ENCODE results near the gene TUBA4A. TPM values are rescaled to one million over a fixed set of nuclear protein-coding genes. Genes with fewer than 3 reads are reported as not detected.

The TUBA4A gene
- total and polyA plus RNA-seq, 2 of the 4 experiments (the other 2 are of a cell fraction): 21.9 to 35.6 TPM

DNA sequence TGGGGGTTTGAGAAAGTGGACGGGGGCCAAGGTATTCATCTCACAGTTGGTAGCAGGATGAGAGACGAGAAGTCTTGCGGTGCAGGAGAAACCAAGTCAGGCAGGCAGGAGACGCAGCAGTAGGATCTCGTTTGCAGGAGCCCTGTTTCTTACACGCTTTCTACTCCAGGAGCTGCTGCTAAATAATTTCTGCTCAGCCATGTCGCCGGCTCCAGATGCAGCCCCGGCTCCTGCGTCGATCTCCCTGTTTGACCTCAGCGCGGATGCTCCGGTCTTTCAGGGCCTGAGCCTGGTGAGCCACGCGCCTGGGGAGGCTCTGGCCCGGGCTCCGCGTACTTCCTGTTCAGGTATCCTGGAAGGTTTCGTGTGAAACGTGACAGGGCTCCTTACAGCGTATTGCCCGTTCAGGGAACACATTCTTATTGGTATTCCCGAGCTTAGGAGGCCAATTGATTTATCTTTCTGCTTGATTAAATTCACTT, 23.6 kb downstream of the TUBA4A start:
- H4K20me1 ChIP-seq (ENCODE audit: insufficient read depth, low read length): no peaks in the 10 kb centered on the region
- peak overlapping the region; percentile 51; the same call in 1 of the 2 replicates for H4K5ac ChIP-seq (ENCODE audit: low read depth, low read length)
- BruUV-seq (replicated peaks): no TSS peak

More for the DNA sequence above, 23.6 kb downstream of the TUBA4A start:
- POLR2A ChIA-PET (ENCODE audit: unreplicated experiment): no interaction called here
- peak overlapping the region; percentile 99 for H2AFZ ChIP-seq (replicated peaks; ENCODE audit: low read length, poor library complexity)
- peak overlapping the region; percentile 84 for H4K91ac ChIP-seq (ENCODE audit: insufficient read depth, low read depth, low read length)
- H3K4me1 ChIP-seq (ENCODE audit: control insufficient read depth, insufficient read depth, low read length): peaks cover 5% of the 10 kb centered on the region
- peak overlapping the region; percentile 40 for H3K27ac ChIP-seq (ENCODE audit: insufficient read depth, low read length)
- H4K8ac ChIP-seq (ENCODE audit: low read depth in 2 of 2, low read length in 2 of 2): peak overlapping the region; percentile 38 to 86
- peak overlapping the region; percentile 49 for H2BK5ac ChIP-seq (ENCODE audit: low read depth, low read length, poor library complexity, severe bottlenecking)
- CTCF ChIA-PET: interaction anchor here (0.6 to 1.3 kb wide), 2 partner anchors 61 to 65 kb away, joined by 3 to 8 read pairs; no protein-coding TSS in a partner anchor
- H2BK15ac ChIP-seq (ENCODE audit: low read depth, low read length): no peak overlapping the region
- TF ChIP-seq RCOR1 (IDR thresholded peaks at IDR 0.05; ENCODE audit: insufficient replicate concordance, low read length) (no peak), BHLHE40 (IDR thresholded peaks at IDR 0.05; ENCODE audit: low read depth, low read length) (peak; percentile 46; the same call in 1 of the 2 replicates), NFE2L2 (IDR thresholded peaks at IDR 0.05; ENCODE audit: low read depth, low read length) (no peak), MXI1 (IDR thresholded peaks at IDR 0.05; ENCODE audit: borderline replicate concordance, low read depth, low read length) (peak; percentile 62; the same call in 1 of the 2 replicates), POLR2A (IDR thresholded peaks at IDR 0.05; ENCODE audit: low read depth, low read length) (peak; percentile 61; the same call in 1 of the 2 replicates), SMC3 (IDR thresholded peaks at IDR 0.05; ENCODE audit: low read depth, low read length) (0 out of 2 replicates have a peak, but pooled peaks have one; percentile 6)
- peak overlapping the region; percentile 80 for H3K4me2 ChIP-seq (ENCODE audit: low read depth, low read length)
- peak overlapping the region; percentile 78 for H3K56ac ChIP-seq (ENCODE audit: extremely low read depth, insufficient read depth, low read length)
- in situ Hi-C loops (cut with MboI; ENCODE audit: low sequenced_read_pairs): no loop called here
- dilution Hi-C loops (cut with HindIII; ENCODE audit: low sequenced_read_pairs, unreplicated experiment): no loop called here
- H2BK20ac ChIP-seq (ENCODE audit: low read depth, low read length): no peak overlapping the region
- H3K4ac ChIP-seq (ENCODE audit: low read depth, low read length): peak overlapping the region; percentile 73
- H3K9me3 ChIP-seq (ENCODE audit: control insufficient read depth, insufficient read depth, low read length): no peaks in the 10 kb centered on the region
- H3K9ac ChIP-seq (ENCODE audit: low read depth, low read length): peak overlapping the region; percentile 74
- H2AK5ac ChIP-seq (ENCODE audit: low read depth, low read length): peak overlapping the region; percentile 50; the same call in 1 of the 2 replicates
- no peaks in the 10 kb centered on the region for H3K27me3 ChIP-seq (ENCODE audit: control insufficient read depth, insufficient read depth, low read length)
- DNase-seq (peak; percentile 55), ATAC-seq (ENCODE audit: low read depth) (peak; percentile 5; the same call in 1 of the 2 replicates)
- H3K36me3 ChIP-seq (ENCODE audit: control insufficient read depth, insufficient read depth, low read length): peaks cover 35% of the 10 kb centered on the region
- H3K79me1 ChIP-seq (ENCODE audit: low read depth in 1 of 2, low read length in 2 of 2): peaks cover 46 to 55% of the 10 kb centered on the region in 2 experiments
- peak overlapping the region; percentile 77 for H3K4me3 ChIP-seq (ENCODE audit: insufficient read depth, low read depth, low read length)
- WGBS, 2 experiments (ENCODE audit: extremely low coverage in 2 of 2, insufficient read length in 1 of 2): 1% methylated on average over 14 of the region's 24 CpGs; no CpG with 5 or more reads in 1 of the 2 experiments
- intact Hi-C loops (cut with micrococcal nuclease): loop anchor here (2.0 kb wide), 1 partner anchor 59 kb away; no protein-coding TSS in a partner anchor
- peak overlapping the region; percentile 23; the same call in 1 of the 2 replicates for H2BK120ac ChIP-seq (ENCODE audit: low read depth, low read length)
- peaks cover 8% of the 10 kb centered on the region; the same call in 1 of the 2 replicates for H3K9me1 ChIP-seq (ENCODE audit: insufficient read depth, low read length)
- H3K18ac ChIP-seq (ENCODE audit: low read depth, low read length): peak overlapping the region; percentile 14; the same call in 1 of the 2 replicates
- H3K14ac ChIP-seq (replicated peaks; ENCODE audit: low read depth, low read length): peak overlapping the region; percentile 79
- peak overlapping the region; percentile 72 for H3K23ac ChIP-seq (ENCODE audit: low read depth, low read length)
- peak overlapping the region; percentile 92 for H2AK9ac ChIP-seq (replicated peaks; ENCODE audit: low read depth, low read length, poor library complexity)

Data from IMR-90 (cell line).